HG03460 (cell line): ENCODE data around the gene CHIT1.
"Not testable (repeated sequence)": the region's sequence is repeated elsewhere in the genome, so short reads cannot be mapped to it uniquely, and the experiment has no call there.

Experiments used
- ATAC-seq: cut with Tn5 transposase; IDR thresholded peaks from one replicate; pipeline ENCODE4 v1.9.1; 2021; ENCODE audit not compliant: unreplicated experiment

The CHIT1 gene

DNA sequence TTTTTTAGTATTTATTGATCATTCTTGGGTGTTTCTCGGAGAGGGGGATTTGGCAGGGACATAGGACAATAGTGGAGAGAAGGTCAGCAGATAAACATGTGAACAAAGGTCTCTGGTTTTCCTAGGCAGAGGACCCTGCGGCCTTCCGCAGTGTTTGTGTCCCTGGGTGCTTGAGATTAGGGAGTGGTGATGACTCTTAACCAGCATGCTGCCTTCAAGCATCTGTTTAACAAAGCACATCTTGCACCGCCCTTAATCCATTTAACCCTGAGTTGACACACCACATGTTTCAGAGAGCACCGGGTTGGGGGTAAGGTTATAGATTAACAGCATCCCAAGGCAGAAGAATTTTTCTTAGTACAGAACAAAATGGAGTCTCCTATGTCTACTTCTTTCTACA, 36.7 kb upstream of the CHIT1 start:
- not testable (repeated sequence) for ATAC-seq

DNA sequence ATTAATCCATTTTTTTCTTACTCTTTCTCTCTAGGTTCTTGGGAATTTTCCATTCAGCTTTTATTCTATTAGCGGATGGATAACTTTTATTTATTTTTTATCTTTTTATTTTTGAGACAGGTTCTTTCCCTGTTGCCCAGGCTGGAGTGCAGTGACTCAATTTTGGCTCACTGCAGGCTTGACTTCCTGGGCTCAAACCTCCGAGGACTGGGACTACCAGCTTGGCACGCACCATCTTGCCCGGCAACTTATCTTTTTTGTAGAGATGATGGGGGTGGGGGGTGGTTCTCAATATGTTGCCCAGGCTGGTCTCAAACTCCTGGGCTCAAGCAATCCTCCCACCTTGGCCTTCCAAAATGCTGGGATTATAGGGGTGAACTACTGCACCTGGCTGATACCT, 36.1 kb upstream of the CHIT1 start:
- no peak for ATAC-seq

DNA sequence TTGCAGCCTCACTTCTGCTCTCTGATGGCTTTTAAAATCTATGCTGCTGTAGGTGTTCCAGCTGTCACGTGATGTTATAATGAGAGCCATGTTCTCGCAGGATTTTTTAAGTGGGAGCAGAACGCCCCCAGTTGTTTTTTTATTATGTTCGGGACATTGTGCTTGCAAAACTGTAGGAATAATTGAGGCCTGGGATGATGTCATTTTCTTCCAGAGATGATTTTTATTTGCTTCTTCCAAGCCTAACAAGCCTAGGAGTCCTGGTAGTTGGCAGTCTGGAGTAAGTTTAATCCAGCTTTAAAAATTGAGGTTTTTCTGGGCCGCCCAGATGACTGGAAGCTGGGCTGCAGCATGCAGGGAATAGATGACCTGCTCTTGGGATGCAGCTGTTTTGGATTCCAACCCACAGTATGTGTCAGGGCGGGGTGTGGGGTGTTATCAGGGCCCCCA, 34.6 kb upstream of the CHIT1 start:
- ATAC-seq, result no peak

DNA sequence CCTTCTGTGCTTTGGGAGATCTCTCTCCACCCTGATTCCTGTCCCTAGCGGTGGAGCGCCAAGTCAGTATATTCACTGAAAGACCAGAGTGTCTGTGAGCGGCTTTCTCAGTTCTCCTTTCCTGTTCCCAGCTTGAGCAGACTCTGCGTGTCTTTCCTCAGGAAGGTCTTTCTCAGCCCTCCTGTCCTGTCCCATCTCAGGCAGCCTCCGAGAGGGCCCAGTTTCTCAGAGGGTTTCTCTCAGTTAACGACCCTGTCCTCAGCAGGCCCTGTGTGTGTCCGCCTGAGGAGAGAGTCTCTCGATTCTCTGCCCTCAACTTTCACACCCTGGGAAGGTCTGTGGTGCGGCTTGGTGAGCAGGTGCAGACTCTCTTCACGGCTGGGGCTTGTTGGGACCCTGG, 34.0 kb upstream of the CHIT1 start:
- ATAC-seq, result no peak

DNA sequence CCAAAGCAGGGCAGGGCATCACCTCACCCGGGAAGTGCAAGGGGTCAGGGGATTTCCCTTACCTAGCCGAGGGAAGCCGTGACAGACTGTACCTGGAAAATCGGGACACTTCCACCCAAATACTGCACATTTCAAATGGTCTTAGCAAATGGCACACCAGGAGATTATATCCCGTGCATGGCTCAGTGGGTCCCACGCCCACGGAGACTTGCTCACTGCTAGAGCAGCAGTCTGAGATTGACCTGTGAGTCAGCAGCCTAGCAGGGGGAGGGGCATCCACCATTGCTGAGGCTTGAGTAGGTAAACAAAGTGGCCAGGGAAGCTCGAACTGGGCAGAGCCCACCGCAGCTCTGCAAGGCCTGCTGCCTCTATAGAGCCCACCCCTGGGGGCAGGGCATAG, 27.2 kb upstream of the CHIT1 start:
- not testable (repeated sequence) for ATAC-seq

GRCh38 chr1:203254782-203255181, 25.3 kb upstream of the CHIT1 start:
- not testable (repeated sequence) for ATAC-seq

- ATAC-seq, result no peak
Measured at GRCh38 chr1:203252678-203253077, 23.2 kb upstream of the CHIT1 start.

DNA sequence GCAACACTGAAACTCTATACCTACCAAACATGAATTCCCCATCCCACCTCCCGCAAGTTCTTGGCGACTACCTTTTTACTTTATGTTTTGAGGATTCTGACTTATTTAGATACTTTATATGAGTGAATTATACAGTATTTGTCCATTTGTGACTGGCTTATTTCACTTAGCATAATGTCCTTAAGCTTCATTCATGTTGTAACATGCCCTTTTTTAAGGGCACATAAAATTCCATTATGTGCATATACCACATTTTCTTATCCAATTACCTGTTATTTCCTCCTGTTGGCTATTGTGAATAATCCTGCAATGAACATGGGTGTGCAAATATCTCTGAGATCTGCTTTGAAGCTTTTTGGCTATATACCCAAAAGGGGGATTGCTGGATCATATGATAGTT, 22.0 kb upstream of the CHIT1 start:
- ATAC-seq, result no peak

DNA sequence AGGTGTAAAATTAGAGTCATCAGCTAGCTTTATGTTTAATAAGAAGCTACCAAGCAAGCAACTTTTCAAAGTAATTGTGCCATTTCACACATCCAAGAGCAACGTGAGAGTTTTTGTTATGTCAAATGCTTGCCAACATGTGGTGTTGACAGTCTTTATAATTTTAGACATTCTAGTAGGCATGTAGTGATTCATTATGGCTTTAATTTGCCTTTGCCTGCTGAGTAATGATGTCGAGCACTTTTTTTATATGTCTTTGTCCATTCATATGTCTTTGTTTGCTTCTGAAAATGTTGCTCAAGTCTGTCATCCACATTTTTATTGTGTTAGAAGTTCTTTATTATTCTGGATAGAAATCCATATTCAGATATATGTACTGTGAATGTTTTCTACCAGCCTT, 21.4 kb upstream of the CHIT1 start:
- no peak for ATAC-seq

DNA sequence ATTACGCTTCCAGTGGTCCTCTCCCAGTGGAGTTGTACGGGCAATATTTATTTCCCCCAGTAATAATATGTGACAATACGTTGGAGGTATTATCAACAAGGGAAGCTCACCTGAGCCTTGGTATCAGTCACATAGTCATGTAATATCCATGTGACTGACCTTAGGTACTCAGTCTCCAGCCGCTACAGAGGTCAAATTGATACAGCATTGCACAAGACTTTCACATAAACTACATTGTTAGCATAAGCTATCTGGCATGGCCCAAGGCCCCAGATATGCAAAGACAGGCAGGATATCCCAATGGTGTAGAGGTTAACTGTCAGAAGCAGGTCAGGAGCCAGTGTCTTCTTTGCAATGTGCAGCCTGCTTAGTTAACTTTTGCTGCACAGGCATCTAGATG, 15.3 kb upstream of the CHIT1 start:
- no peak for ATAC-seq

DNA sequence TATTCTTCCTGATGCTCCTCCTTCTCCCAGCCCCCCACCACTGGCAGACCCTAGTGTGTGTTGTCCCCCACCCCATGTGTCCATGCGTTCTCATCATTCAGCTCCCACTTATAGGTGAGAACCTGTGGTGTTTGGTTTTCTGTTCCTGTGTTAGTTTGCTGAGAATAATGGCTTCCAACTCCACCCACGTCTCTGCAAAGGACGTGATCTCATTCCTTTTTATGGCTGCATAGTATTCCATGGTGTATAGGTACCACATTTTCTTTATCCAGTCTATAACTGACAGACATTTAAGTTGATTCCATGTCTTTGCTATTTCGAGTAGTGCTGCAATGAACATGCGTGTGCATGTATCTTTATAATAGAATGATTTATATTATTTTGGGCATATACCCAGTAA, 12.2 kb upstream of the CHIT1 start:
- not testable (repeated sequence) for ATAC-seq

DNA sequence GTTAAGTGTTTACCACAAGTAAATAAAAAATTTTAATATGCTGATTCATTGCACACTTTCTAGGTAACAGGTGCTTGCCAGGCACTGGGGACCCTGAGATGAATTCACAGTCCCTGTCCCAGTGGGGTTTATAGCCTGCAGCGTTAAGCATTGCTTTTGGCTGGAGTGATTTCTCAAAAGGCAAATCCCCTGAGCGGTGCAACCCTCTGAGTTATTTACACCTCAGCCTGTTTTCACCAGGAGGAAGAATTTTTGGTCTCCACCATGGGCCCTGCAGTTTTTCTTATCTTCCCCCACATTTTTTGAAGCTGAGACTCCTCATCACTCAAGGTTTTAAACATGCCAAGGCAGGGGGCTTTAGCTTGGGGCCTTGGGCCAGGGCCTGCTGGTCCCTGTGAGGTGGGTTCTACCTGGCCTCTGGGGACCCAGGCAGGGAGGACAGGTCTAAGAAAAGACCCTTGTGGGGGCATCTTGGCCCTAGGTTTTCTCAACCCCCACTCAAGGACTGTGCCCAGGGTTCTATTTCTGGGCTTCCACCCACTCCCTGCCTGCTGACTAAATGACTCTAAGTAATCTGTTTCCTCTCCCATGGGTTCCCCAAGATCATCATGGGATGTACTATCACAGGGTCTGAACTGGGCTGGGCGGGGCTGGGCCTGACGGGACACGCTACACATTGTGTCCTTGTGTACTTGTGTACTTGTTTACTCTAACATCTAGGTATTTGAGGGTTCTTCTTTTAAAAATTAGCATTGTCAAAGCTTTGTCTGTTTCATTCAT, 10.2 kb upstream of the CHIT1 start:
- no peak for ATAC-seq

- ATAC-seq, result no peak
Measured at GRCh38 chr1:203239081-203239480, 9.6 kb upstream of the CHIT1 start.

GRCh38 chr1:203238535-203238934, 9.1 kb upstream of the CHIT1 start:
- ATAC-seq, result no peak

GRCh38 chr1:203234901-203235300, 5.4 kb upstream of the CHIT1 start:
- not testable (repeated sequence) for ATAC-seq

DNA sequence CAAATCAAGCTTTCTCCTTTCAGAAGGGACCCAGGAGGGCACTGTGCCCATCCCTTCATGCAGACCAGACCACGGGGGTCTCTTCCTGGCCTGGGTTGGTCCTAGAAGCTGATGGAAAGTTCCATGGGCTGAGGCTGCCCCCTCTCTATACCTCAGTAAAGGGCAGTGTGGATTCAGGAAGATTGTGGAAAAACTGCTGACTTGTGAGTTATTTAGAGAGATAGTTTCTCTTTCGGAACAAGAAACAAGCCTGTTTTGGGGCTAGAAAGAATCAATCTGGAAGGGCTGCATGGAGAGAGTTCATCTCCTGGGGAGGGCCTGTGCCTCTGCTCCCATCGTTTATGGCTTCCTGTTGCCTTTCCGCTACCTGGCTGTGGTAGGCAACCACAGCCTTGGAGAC, 803 bp downstream of the CHIT1 start:
- ATAC-seq, result no peak

- no peak for ATAC-seq
Measured at GRCh38 chr1:203227371-203228083, 1.9 kb downstream of the CHIT1 start.

DNA sequence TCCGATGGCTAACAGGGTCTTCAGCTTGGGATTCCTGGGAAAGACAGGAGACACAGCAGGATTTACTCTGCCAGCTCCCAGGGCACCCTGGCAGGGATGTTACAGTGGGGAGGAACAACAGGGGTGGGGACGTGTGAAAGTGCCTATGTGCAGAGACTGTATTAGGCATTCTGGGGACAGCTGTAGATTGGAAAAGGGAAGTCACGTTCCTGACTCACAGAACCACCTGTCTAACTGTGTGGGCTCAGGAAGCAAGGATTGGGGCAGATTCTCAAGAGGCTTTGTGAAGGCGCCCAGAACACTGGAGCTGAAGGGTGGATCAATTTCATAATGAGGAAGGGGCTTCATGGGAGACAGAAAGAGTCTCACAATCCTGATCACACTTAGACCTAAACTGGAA, 4.4 kb downstream of the CHIT1 start:
- no peak for ATAC-seq

DNA sequence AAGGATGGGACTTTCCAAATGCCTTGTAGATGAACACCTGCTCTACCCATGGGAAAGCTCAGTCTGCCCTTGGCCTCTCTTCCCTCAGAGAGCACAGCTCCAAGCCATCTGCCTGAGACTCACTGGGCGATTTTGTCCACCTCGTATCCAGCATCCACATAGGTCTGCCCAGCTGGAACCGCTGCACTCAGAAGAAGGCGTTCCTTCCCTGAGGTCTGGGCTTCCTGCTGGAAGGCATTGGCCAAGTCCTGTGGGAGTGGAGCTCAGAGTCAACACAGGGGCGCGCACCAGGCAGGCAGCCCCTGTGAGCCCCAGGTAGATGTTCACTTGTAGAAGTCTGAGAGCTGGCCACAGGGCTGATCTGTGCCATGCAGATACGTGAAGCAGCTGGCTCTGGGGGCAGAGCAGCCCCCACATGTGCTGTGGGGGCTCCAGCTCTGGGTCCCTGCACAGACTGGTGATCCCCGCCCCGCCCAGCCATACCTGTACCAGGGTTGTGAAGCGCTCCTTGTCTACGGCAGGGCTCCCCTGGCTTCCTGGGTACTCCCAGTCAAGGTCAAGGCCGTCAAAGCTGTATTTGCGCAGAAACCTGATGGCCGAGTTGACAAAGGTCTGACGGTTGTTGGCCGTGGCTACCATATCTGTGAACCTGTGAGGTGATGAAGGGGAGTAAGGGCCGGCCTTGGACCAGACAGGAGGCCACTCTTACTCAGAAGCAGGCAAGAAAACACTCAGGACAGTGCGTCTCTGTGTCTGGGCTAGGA, 6.3 kb downstream of the CHIT1 start:
- ATAC-seq, result no peak

GRCh38 chr1:203219934-203220333, 9.5 kb downstream of the CHIT1 start:
- ATAC-seq, result no peak

GRCh38 chr1:203219171-203219570, 10.3 kb downstream of the CHIT1 start:
- ATAC-seq, result no peak

GRCh38 chr1:203217668-203218067, 11.8 kb downstream of the CHIT1 start:
- ATAC-seq, result no peak
